Prostate gland (tissue), 2 donors: Measurements from ENCODE around the gene PDE11A.

Experiments used
- POLR2A ChIP-seq: fragments of 450-650 bp; IDR thresholded peaks from one replicate; pipeline ENCODE4 v1.6.1; 2016; ENCODE audit warnings: antibody characterized with exemption, mild to moderate bottlenecking
- TF ChIP-seq, protein P1 (sequence below), 4 experiments: fragments of 200-600 bp in 2 of 4; fragments of 450-650 bp in 2 of 4; sonication (generic) in 2 of 4; IDR thresholded peaks; 1 replicate in 3 of 4; 2 replicates in 1 of 4; pipeline ENCODE4 v1.5.1; 2016 to 2019; ENCODE audit warnings: antibody characterized with exemption in 4 of 4, mild to moderate bottlenecking in 2 of 4, moderate library complexity in 2 of 4

DNA sequence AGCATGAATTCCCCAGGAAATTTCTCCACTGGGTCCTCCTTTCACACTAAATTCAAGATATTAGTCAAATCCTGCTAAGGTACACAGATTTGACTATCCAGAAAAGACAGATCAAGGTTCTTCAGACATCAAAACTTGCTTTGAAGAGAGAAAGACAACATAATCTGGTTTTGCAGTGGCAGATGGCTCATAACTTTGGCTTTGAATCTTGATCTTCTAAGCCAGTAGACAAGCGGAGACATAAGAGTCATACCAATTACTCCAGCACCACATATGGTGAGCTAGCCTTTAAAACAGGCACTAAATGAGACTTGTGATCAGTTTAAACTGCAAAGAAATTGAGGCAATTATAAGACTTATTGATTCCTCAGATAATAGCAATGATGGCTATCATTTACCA is 29.3 kb downstream of the PDE11A start:
- TF ChIP-seq, protein P1, sequence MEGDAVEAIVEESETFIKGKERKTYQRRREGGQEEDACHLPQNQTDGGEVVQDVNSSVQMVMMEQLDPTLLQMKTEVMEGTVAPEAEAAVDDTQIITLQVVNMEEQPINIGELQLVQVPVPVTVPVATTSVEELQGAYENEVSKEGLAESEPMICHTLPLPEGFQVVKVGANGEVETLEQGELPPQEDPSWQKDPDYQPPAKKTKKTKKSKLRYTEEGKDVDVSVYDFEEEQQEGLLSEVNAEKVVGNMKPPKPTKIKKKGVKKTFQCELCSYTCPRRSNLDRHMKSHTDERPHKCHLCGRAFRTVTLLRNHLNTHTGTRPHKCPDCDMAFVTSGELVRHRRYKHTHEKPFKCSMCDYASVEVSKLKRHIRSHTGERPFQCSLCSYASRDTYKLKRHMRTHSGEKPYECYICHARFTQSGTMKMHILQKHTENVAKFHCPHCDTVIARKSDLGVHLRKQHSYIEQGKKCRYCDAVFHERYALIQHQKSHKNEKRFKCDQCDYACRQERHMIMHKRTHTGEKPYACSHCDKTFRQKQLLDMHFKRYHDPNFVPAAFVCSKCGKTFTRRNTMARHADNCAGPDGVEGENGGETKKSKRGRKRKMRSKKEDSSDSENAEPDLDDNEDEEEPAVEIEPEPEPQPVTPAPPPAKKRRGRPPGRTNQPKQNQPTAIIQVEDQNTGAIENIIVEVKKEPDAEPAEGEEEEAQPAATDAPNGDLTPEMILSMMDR (IDR thresholded peaks at IDR 0.05), result no peak
- no peak for TF ChIP-seq POLR2A
